Mucosa of descending colon (tissue), 3 donors: ENCODE data around the gene LAMTOR1. TPM values are rescaled to one million over a fixed set of nuclear protein-coding genes. Genes with fewer than 3 reads are reported as not detected.
A peak's percentile ranks its signal among the peaks of the same experiment; 100 is the strongest.

Experiments used
- ATAC-seq: fragments of 200-7000 bp; cut with Tn5 transposase; one replicate; pipeline ENCODE4 v1.9.1; 2020; ENCODE audit warnings: mild to moderate bottlenecking, moderate library complexity
- DNase-seq, 3 donors: peaks; one replicate each; pipeline ENCODE4 v3.0.0-alpha.2; 2020
- H3K36me3 ChIP-seq: fragments of 200-600 bp; one replicate; pipeline ENCODE4 v1.8.0; 2021; ENCODE audit warnings: low read depth, mild to moderate bottlenecking
- H3K4me1 ChIP-seq: fragments of 200-600 bp; one replicate; pipeline ENCODE4 v1.8.0; 2021; ENCODE audit warnings: low read depth, mild to moderate bottlenecking
- H3K4me3 ChIP-seq: fragments of 200-600 bp; one replicate; pipeline ENCODE4 v1.8.0; 2021; ENCODE audit warnings: mild to moderate bottlenecking
- H3K9me3 ChIP-seq: fragments of 200-600 bp; one replicate; pipeline ENCODE4 v1.8.0; 2021; ENCODE audit warnings: mild to moderate bottlenecking
- intact Hi-C, 2 donors: fragments of 100-400 bp; cut with DNase I in 1 of 2; cut with micrococcal nuclease in 1 of 2; formaldehyde crosslinking; loops; one replicate each; pipeline versions ENCODE4 v1.11.0 to v1.11.1; 2022; cut with DNase I, micrococcal nuclease
- total RNA-seq, 3 donors: library from RNA; stranded (reverse); fragmentation: NEBNext Ultra II Directional in 2 of 3; extraction: Animal tissue kit (Norgen Biotek cat#: 25700) in 2 of 3; gene quantifications; one replicate each; pipeline versions ENCODE4 v1.2.1 to v1.2.4, GENCODE V29; 2021 to 2023
- TF ChIP-seq, protein P1 (sequence below): fragments of 200-600 bp; IDR thresholded peaks from one replicate; pipeline ENCODE4 v1.8.0; 2022; ENCODE audit warnings: antibody characterized with exemption, mild to moderate bottlenecking
- donor health status: DM: no; HTN: no; CAD: no; lungs with moderate emphysema.
- donor health status: DM: no; HTN: no; CAD: no.
- donor health status: DM: no; HTN: yes; CAD: no.

The LAMTOR1 gene
- total RNA-seq, 3 donors from 2014 or later: 82.0 to 114 (median 107) TPM

DNA sequence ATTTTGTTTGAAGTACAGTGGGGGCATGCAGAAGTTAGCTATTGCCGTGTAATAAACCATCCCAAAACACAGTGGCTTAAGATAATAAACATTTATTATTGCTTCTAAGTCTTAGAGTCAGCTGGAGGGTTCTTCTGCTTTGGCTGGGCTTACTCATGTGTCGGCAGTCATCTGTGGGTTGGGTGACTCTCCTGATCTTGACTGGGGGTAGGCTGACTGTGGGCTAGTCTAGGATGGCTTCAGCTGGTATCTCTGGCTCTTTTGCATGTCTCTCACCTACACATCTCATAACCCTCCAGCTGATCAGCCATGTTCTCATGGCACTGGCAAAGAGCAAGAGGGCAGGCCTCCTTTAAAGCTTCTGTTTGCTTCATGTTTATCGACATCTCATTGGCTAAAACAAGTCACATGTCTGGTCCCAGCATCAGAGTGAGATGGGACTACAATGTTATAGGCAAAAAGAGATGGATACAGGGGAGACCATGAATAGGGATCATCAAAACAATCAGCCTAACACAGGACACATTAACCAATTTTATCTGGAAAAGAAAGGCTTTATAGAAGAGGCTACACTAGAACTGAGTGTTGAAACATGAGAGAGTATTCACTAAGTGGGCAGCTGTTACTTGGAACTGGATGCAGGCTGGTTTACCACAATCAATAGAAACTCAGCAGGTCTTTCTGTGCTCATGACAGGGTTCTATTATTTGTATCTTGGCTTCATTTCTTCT lies 17.3 kb downstream of the LAMTOR1 start:
- TF ChIP-seq, protein P1, sequence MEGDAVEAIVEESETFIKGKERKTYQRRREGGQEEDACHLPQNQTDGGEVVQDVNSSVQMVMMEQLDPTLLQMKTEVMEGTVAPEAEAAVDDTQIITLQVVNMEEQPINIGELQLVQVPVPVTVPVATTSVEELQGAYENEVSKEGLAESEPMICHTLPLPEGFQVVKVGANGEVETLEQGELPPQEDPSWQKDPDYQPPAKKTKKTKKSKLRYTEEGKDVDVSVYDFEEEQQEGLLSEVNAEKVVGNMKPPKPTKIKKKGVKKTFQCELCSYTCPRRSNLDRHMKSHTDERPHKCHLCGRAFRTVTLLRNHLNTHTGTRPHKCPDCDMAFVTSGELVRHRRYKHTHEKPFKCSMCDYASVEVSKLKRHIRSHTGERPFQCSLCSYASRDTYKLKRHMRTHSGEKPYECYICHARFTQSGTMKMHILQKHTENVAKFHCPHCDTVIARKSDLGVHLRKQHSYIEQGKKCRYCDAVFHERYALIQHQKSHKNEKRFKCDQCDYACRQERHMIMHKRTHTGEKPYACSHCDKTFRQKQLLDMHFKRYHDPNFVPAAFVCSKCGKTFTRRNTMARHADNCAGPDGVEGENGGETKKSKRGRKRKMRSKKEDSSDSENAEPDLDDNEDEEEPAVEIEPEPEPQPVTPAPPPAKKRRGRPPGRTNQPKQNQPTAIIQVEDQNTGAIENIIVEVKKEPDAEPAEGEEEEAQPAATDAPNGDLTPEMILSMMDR: no peak
- Histone ChIP-seq H3K9me3 (no peaks in the 10 kb centered on the region), H3K36me3 (no peaks in the 10 kb centered on the region), H3K4me3 (no peak overlapping the region), H3K4me1 (no peaks in the 10 kb centered on the region)
- intact Hi-C loops: no loop called here
- ATAC-seq (peak; percentile 45), DNase-seq (no peak)

DNA sequence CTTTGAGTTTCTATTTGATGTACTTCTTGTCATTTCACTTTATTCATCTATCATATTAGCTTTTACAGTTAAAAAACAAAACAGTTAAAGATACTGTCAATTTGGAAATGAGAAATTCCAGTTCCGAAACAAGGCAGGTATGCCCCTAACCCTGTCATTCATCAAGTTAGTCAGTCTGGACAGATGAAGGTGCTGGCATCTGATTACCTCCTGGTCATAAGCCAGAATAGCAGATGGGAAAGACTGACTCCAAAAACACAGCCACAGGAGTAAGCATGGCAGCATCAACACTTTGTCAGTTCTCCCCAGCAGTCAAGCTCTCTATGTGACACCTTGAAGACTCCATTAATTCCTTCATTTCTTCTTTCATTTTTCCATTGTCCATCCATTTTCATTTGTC lies 18.1 kb downstream of the LAMTOR1 start:
- ATAC-seq (no peak), DNase-seq (no peak)
- Histone ChIP-seq H3K4me3 (no peak overlapping the region), H3K4me1 (no peaks in the 10 kb centered on the region), H3K9me3 (no peaks in the 10 kb centered on the region), H3K36me3 (peaks cover 5% of the 10 kb centered on the region)
- intact Hi-C loops: no loop called here
- TF ChIP-seq, protein P1: no peak

DNA sequence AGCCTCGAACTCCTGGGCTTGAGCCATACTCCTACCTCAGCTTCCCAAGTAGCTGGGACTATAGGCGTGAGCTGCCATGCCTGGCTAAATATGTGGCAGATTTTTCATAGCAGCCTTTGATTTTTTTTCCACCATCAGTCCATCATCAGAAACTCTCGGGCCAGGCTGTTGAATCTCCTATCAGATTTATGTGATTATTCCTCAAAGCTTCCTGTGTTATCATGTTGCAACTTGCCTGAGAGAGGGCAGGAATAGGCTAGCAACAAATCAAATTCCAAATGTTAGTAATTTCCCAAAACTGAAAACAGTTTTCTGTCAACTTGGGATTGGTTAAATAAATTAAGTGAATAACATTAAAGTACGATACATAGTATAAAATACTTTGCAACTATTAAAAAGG lies 19.0 kb downstream of the LAMTOR1 start:
- DNase-seq (no peak), ATAC-seq (no peak)
- intact Hi-C loops: no loop called here
- Histone ChIP-seq H3K36me3 (peaks cover 5% of the 10 kb centered on the region), H3K9me3 (no peaks in the 10 kb centered on the region), H3K4me1 (peaks cover 5% of the 10 kb centered on the region), H3K4me3 (no peak overlapping the region)
- TF ChIP-seq, protein P1: no peak

DNA sequence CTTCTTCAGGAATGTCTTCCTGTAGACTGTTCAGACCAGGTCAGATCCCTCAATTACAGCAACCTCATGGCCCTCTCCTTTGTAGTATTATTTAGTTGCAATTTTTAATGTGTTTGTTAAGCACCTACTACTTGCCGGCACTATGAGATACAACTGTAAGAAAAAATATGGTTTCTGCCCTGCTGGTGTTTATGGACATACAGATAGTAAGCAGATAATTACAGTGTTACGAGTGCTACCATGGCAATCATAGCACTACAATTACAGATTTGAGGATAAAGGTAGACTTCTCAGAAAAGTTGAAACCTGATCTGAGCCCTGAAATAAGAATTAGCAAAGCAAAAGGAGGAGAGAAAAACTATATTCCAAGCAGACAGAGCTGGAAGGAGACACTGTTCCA lies 19.7 kb downstream of the LAMTOR1 start:
- DNase-seq (no peak), ATAC-seq (no peak)
- Histone ChIP-seq H3K4me1 (peaks cover 9% of the 10 kb centered on the region), H3K4me3 (no peak overlapping the region), H3K36me3 (peaks cover 5% of the 10 kb centered on the region), H3K9me3 (no peaks in the 10 kb centered on the region)
- TF ChIP-seq, protein P1: no peak
- intact Hi-C loops: no loop called here

DNA sequence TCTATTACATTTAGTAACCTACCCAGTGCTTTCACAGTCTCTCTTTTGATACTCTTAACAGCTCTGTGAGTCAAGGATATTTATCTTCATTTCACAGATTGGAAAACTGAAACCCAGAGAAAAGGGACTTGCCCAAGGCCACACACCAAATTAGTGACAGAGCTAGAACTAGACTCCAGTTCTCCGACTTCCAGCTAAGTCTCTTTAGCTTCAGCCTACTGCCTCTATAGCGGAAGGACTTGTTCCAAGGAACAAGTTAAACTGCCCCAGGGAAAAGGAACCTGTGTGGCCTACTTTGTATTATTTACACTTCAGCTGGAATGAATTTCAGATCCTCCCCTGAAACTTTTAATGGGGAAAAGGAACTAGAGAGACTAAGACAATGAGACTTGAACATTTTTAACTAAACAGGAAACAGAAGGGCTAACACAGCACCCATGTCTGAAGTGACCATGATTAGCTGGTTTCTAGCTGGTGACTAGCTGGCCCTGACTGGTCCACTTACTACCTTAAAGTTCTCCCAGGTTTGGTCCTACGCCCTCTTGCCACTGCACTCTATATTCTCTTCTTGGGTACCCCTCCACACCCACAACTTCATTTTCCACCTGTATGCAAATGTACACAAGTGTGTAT lies 21.2 kb downstream of the LAMTOR1 start:
- no peak for DNase-seq
- intact Hi-C loops: no loop called here
- Histone ChIP-seq H3K36me3 (peaks cover 5% of the 10 kb centered on the region), H3K4me1 (peaks cover 9% of the 10 kb centered on the region), H3K4me3 (no peak overlapping the region), H3K9me3 (no peaks in the 10 kb centered on the region)
- TF ChIP-seq, protein P1: no peak
- ATAC-seq: no peak
